Medulla oblongata (tissue), 1 donor: Measurements from ENCODE around the gene STOX2.

ENCODE experiments used
- DNase-seq: peaks from one replicate; pipeline ENCODE4 v3.0.0-alpha.2; 2015; ENCODE audit errors: extremely low spot score

The STOX2 gene

DNA sequence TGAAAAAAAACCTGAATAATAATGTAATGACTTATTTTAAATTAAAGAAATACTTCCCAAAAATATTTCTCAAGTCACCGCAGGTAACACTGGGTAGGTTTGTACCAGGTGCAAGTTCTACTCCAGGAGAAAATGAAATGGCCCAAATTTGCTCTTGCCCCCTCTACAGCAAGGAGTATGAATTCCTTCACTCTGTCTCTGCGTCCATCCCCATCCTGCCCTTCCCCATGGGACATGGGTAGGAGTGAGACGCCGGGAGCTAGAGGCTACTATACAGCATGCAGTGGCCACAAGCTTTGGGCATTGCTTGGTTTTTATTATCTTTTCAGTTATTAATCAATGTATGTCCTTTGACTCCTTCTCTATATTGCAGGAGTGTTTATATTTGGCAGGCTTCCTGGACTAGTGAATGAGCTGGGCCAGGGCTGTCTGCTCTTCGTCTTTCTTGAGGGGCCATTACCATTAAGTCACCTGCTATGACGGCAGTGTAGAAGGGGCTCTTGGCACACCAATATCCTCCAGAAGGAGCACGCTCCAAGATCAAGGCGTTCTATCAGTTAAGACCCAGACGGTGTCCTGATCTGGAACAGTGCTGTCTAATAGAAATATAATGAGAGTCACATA, 162.9 kb downstream of the STOX2 start:
- no peak for DNase-seq
